Activated CD4-positive, CD25-positive, alpha-beta regulatory T cell (primary cell): ENCODE results near the gene ZNF212.
"Not testable (repeated sequence)": the region's sequence is repeated elsewhere in the genome, so short reads cannot be mapped to it uniquely, and the experiment has no call there.

ENCODE experiments used
- DNase-seq, 4 experiments: peaks; one replicate each; lab custom pipeline; 2025; lab: John Stamatoyannopoulos, UW

Gene ZNF212

DNA sequence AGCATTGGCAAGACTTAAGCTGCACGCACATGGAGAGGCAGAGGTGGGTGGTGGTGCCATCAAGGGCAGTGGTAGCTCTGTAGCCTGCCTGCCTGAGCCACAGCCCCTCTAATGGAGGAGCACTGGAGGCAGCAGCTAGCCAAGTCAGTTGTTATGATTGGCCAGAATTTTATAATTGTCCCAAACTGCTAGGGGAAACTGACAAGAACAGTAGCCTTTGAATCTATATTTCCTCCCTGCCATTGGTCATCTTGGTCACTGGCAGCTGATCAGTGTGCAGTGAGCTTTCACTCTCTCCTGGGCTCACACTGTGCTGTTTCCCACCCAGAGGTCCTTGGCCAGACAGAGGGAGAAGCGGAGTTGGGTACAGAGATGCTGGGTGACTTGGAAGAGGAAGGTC, 12.9 kb downstream of the ZNF212 start:
- DNase-seq = no peak

DNA sequence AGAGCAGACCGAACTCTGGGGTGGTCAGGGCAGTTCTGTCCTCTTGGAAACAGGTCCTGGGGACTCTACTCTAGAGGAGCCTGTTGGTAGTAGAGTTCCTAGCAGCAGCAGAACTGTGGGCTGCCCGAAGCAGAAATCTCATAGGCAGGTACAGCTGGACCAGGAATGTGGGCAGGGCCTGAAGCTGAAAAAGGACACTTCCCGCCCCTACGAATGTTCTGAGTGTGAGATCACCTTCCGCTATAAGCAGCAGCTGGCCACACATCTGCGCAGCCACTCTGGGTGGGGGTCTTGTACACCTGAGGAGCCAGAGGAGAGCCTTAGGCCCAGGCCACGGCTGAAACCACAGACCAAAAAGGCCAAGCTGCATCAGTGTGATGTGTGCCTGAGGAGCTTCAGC, 14.2 kb downstream of the ZNF212 start:
- DNase-seq = no peak

DNA sequence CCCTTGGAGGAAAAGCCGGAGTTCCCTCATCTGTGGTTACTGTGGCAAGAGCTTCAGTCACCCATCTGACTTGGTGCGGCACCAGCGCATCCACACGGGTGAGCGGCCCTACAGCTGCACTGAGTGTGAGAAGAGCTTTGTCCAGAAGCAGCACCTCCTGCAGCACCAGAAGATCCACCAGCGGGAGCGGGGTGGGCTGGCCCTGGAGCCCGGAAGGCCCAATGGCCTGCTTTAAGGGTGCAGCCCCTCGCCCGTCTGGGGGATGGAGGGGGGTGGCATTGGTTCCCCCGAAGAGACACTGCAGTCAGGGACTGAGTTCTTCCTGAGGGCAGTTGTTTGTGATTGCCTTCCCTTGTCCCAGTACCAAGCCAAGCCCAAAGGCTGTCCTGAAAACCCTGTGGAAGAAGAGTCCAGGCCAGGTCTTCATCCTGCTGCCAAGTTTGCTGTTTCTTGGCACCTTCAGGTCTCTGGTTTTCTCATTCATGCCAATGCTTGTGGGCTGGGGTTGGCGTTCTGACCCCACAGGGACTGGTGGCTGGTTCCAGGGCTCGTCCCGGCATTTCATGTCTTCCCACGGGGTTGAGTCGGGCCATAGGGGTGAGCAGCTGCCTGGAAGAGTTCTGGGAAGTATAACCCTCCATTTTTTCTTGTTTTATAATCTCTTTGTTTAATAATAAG, 14.9 kb downstream of the ZNF212 start:
- DNase-seq = no peak

DNA sequence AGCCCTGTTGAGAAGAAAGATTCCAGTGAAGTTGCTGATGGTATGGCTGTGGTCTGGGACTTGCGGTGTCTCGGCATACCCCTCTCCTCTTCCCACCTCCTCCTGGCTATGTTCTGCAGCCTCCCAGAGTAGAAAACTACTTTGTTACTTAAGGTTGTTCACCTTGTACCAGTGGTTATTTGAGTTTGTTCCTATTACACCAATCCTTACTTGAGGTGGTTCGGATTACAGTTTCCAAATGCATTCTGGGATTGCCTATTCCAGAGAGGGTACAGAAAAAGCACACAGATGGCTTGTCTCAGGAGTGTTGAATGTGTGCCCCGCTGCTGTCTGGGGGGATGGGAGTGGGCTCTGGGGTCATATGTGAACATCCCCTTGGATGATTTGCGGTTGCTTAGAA, 15.7 kb downstream of the ZNF212 start:
- no peak for DNase-seq

DNA sequence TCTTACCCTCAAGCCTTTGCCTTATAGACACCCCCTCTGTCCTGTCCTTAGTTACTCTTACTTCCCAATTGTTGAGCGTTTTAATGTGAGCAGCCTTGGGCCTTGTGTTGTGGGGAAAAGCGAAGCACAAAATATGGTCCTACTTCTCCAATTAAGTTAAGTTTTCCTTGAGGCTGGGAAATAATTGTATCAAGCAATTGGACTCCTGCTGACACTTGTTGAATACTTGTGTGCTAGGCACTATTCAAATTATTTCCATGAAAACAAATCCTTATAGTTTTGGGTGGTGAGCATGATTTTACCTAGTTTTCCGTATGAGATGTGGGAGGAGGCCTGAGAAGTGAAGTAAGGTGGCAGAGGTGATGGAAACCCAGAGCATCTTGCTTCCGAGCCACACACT, 17.1 kb downstream of the ZNF212 start:
- DNase-seq = no peak

DNA sequence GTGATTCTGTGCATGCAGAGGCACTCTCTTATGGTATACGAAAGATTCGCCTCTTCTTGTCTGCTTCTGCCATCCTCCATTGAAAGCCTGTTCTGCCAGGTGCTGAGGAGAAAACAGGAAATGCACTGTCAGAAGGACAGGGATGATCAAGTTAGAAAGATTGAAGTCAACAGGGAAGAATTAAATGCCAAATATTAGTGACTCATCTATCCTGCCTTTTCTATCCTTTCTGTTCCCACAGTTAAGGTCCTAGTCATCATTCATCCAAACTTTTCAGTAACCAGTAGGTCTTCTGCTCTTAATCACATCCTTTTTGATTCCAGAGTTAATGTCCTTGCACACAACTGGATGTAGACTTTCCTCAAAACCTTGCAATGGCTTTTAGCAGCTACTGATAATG, 17.7 kb downstream of the ZNF212 start:
- DNase-seq = no peak

DNA sequence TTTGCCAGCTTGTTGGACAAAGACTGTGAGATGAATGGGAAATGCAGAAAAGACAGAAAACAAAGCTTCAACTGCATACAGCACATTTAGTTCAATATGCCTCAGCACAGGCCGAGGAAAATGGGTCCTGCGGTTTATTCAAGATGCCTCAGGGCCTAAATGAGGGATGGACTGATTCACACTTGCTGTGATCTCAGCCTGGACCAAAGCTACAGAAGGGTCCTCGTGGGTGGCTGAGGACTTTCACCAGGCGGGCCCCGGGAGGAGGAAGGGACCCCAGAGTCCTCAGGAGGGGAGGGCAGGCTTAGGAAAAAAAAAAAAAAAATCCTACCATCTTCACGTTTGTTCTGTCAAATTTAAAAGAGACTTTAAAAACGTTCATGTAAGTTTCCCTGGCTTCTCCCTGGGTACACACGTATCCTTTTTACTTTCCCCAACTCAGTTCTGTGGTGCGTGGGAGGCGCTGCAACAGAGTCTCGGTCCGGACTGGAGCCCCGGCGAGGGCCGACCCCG, 21.9 kb downstream of the ZNF212 start:
- no peak for DNase-seq

DNA sequence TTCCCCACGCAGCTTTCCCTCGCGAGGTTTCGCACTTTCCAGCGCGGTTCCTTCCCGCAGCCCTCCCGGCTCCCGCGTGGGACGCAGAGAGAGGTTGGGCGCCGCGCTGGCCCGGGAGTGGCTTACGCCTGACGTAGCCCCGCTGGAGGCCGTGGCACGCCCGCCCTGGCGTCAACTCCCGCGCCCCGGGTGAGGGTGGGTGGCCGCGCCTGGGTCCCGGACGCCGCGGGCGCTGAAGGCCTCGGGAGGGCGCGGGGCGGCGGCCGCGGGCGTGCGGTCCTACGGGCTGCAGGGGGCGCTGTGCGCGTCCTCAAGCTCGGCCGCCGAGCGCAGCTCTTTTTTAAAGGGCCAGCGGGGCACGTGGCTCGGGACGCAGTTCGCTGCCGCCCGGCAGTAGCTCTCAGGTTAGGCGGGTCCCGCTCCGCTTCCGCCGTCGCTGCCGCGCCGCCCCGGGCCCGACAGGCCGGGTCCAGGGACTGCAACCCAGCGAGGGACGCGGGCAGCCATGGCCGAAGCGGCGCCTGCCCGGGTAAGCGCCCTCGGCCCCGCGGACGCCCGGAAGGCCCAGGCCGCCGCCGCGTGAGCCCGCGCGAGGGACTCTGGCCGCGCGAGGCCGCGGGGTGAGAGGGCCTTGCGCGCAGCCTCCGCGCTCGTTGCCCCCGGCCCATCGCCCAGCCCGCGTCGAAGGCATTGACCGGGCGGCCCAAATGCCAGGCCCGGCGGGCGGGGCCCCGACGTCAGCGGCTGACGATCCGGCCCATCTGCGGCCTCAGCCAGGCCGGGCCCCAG, 22.6 kb downstream of the ZNF212 start, which contains the start of gene ZNF783:
ZNF783 (plus strand) TSS at position 368 of the 789 bp plus-strand sequence; CDS start at position 506, 138 bp downstream.
- peak; percentile 60 to 79 (median 69) for DNase-seq

DNA sequence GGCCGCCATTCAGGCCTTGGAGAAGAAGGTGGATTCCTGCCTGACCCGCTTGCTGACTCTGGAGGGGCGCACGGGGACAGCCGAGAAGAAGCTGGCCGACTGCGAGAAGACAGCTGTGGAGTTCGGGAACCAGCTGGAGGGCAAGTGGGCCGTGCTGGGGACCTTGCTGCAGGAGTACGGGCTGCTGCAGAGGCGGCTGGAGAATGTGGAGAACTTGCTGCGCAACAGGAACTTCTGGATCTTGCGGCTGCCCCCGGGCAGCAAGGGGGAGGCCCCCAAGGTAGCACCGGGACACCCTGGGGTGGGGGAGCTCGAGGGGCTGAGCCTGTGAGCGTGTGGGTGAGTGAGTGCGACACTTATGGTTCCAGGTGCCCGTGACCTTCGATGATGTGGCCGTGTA, 27.0 kb downstream of the ZNF212 start:
- DNase-seq = no peak

DNA sequence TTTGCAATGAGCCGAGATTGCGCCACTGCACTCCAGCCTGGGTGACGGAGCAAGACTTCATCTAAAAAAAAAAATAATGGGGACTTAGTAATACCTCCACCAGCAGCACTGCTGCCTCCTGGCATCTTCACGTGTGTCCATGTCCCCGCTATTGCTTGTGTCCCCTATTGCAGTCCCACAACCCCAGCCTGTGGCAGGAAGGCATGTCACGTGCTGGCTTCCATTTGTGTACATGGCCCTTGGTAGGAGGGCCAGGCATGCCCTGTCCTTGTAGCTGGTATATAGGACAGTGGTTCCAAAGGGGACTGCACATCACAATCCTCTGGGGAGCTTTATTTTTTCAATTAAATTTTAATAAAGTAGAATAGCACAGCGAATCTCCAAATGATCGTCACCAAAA, 28.3 kb downstream of the ZNF212 start:
- DNase-seq = no peak

DNA sequence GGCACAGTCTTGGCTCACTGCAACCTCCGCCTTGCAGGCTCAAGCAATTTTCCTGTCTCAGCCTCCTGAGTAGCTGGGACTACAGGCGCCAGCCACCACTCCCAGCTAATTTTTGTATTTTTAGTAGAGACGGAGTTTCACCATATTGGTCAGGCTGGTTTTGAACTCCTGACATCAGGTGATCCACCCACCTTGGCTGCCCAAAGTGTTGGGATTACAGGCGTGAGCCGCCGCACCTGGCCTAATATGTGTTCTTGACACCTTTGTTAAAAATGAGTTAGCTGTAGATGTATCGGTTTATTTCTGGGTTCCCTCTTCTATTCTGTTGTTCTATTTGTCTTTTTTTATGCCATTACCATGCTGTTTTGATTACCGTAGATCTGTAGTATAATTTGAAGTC, 35.0 kb downstream of the ZNF212 start:
- not testable (repeated sequence) for DNase-seq

DNA sequence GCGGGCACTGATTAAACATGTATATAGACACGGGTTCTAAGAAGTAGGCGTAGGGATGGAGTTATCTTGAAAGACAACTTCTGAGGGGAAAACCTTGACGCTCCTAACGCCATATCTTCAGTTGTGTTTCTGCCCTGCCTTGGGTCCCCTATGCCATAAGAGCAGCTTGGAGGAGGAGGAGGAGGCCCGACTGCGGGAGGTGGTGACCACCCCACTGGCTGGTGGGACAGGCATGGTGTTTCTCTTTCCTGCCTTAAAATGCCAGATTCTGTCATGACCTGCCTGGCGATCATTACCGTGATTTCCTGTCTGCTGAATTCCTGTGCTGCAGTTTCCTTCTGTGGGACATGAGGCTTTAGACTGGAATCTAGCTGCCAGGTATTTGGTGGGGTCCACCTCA, 38.4 kb downstream of the ZNF212 start:
- DNase-seq = no peak

DNA sequence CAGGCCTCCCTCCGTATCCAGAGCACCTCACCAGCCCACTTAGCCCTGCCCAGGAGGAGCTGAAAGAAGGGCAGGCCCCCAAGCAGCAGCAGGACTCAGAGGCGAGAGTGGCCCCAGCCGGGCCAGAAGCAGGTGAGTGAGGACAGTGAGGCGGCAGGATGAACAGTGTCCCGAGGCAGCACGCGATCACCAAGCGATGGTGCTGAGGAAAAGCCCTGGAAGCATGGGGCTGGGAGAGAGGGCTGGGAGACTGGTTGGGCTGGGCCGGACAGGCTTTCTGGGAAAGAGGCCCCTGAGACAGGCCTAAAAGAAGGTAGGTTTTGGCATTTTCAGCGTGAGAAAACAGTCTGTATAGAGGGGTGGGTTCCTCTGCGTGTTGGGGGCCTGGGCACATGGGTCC, 38.9 kb downstream of the ZNF212 start:
- no peak for DNase-seq

DNA sequence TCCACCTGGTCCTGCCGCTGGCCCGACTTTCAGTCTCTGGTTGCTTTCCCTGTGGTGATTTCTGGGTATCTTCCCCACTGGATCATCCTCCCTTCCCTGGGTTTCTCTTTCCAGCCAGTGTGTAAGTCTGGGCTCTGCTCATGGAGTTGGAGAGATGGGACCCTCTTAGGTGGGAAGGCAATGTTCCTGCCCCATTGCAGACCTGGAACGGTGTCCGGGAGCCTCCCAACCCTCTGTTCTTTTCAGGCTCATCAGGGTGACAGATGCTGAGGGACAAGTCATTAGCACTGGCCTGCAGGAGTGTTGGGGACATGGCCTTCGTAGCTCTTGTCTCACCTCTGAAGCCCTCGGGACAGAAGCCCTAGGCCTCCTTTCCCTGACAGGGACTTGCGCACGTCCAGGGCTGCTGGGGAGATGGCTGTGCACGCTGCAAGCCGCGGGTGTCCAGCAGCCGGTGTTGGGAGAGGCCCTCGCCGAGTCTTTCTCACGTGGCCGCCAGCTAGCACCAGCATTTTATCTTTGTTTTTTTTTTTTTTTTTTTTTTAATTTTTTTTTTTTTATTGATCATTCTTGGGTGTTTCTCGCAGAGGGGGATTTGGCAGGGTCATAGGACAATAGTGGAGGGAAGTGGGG, 39.8 kb downstream of the ZNF212 start:
- DNase-seq = no peak

DNA sequence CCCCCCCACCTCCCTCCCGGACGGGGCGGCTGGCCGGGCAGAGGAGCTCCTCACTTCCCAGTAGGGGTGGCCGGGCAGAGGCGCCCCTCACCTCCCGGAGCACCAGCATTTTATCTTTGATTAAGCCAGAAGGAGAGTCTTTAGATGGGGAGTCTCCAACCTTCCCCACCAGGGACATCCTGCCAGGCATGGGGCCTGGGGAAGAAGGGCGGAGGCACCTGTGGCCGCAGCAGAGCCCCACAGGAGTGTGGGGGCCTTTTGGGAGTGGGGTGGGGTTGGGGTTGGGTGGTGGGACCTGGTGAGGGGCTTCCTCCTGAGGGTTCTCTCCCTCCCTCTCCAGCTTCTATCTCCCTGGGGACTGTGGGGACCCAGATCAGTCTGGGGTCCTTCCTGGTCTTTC, 40.7 kb downstream of the ZNF212 start:
- DNase-seq = no peak

DNA sequence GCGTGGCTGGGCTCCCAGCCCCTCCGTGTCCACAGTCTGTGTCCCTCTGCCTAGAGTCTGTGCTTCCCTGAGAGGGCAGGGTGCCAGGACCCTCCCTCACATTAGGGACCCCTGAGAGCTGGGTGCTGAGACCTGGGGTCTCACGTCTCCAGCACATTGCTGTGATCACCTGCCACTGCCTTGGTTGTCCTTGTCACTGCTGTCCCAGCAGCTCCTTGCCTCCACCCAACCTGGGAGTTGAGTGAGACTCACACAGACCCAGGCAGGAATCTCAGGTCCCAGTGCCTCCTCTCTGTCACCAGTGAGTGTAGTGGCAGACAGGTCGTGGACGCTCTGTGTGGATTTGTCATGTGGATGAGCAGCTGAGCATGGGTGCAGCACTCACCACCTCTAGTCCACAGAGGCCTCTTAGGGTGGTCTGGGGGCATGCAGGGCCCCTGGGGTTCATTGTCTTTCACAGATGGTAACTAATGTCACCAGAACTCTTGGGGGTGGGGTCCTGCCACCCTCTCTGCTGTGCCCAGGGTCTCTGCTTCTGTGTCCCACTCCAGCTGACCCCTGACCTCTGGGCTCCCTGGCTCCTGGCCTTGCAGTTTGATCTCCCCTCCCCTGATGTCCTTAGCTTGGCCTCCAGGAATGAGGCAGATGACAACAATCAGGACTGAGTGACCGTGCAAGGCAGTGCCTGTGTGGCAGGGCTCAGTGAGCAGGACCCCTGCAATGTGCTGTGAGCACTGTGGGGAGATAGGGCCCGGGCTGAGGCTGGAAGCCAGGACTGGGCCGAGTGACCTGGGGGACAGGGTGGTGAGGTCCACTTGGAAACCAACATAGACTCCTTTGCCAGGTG, 41.4 kb downstream of the ZNF212 start:
- DNase-seq = no peak

DNA sequence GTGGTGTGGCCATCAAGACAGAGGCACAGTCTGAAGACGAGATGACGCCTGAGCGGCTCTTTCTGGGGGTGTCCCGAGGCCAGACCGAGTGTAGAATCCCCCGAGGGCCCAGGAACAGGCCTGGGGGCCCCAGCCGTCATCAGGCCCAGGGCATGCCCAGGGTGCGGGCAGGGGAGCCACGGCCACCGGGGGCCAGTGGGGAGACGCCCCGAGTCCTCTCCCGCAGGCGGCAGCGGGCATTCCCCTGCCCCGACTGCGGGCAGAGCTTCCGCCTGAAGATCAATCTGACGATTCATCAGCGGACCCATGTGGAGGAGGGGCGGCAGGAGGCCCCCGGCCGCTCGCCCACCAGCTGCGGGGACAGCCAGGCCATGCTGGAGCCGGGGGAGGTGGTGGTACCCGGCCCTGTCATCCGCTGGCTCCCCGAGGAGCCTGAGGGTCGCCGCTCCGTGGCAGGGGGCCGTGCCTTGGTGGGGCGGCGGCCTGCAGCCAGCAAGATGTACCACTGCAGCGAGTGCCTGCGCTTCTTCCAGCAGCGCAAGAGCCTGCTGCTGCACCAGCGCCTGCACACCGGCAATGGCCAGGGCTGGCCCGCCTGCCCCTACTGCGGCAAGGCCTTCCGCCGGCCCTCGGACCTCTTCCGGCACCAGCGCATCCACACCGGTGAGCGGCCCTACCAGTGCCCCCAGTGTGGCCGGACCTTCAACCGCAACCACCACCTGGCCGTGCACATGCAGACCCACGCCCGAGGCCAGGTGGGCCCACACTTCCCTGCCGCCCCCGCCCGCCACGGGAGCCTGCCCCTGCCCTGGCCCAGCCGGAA, 42.3 kb downstream of the ZNF212 start:
- no peak for DNase-seq

DNA sequence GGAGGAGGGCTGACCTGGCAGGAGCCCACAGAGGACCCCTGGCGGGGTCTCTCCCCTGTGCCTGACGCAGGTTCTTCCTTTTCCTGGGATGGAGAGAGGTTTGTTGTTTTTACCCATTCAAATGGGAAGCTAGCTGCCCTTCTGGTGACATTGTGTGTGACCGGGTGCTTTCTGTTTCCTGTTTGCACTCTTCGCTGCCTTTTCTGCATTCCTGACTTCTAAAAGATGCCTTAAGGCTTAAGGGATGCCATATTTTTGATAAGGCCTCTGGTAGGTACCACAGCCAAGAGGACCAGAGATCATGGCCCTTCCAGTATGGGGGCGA, 42.8 kb downstream of the ZNF212 start:
- DNase-seq = no peak

DNA sequence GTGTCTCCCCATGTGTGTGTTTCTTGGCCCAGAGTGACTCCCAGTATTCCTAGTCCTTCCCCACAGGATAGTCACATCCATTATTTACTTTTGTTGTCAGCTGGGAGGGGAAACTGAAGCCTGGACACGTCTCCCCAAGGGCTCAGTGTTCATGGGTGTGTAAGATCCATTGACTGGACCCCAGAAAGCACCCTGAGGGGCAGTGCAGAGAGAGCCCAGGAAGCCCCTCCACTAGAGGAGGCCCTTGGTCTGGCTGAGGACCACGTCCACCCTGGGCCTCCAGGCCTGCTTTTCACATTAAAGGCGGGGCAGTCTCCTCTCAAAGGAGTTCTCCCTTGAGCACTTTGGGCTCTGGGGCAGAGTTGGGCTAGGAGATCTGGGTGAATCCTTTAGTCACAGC, 43.9 kb downstream of the ZNF212 start:
- DNase-seq = no peak

DNA sequence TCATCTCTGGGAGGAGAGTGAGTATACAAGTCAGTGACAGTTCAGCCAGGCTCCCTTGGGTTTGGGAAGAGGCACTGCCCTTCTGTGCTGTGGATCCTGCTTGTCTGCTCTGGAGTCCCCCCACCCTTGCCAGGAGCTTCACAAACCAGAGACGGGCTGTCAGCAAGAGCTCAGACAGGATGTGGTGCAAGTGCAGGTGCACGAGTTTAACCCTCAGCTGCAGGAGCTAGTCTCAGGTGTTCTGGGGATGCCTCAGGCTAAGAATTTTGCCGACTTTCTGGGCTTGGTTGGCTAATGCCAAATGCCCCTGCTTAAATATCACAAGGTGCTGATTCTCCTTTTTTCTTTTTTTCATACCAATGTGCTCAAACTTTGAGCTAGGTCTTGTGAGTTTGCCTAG, 44.9 kb downstream of the ZNF212 start:
- peak in 3 of 4 experiments; percentile 10 to 43 (median 32) for DNase-seq
